Esophagus squamous epithelium (tissue), 5 donors: ENCODE measurements around the gene ATF4. TPM values are rescaled to one million over a fixed set of nuclear protein-coding genes. Genes with fewer than 3 reads are reported as not detected.

Source experiments
- DNase-seq: peaks from one replicate; lab custom pipeline; 2025; lab: John Stamatoyannopoulos, UW
- H3K27ac ChIP-seq, 4 donors: fragments of 200-600 bp; sonication (generic); one replicate each; pipeline ENCODE4 v1.5.1; 2016 to 2019; ENCODE audit warnings: mild to moderate bottlenecking in 1 of 4
- H3K27me3 ChIP-seq, 4 donors: fragments of 200-600 bp; sonication (generic); 1 replicate in 3 of 4; 2 replicates in 1 of 4; pipeline versions ENCODE4 v1.5.1 to v1.6.0; 2017 to 2021; ENCODE audit warnings: antibody characterized with exemption in 1 of 4
- H3K36me3 ChIP-seq, 3 donors: fragments of 200-600 bp; sonication (generic); one replicate each; pipeline ENCODE4 v1.5.1; 2016 to 2019
- H3K4me1 ChIP-seq, 3 donors: fragments of 200-600 bp; sonication (generic); one replicate each; pipeline ENCODE4 v1.5.1; 2017 to 2019
- H3K4me3 ChIP-seq, 4 donors: fragments of 200-600 bp; sonication (generic); 1 replicate in 3 of 4; 2 replicates in 1 of 4; pipeline ENCODE4 v1.5.1; 2016 to 2019; ENCODE audit warnings: mild to moderate bottlenecking in 2 of 4, moderate library complexity in 1 of 4
- H3K9me3 ChIP-seq, 3 donors: fragments of 200-600 bp; sonication (generic); one replicate each; pipeline ENCODE4 v1.5.1; 2016 to 2019
- CTCF ChIP-seq, 6 experiments: fragments of 450-650 bp in 4 of 6; fragments of 200-600 bp in 2 of 6; sonication (generic) in 2 of 6; IDR thresholded peaks; one replicate each; pipeline ENCODE4 v1.5.1; 2016 to 2019; ENCODE audit warnings: antibody characterized with exemption in 6 of 6, mild to moderate bottlenecking in 4 of 6, moderate library complexity in 4 of 6
- POLR2A ChIP-seq, 4 donors: fragments of 450-650 bp; IDR thresholded peaks; one replicate each; pipeline ENCODE4 v1.6.1; 2017; ENCODE audit warnings: antibody characterized with exemption in 4 of 4, mild to moderate bottlenecking in 4 of 4, moderate library complexity in 3 of 4
- WGBS, 2 donors: methylation state at CpG; one replicate each; pipeline ENCODE4 v1.1.5; 2018; 5-methylcytosine and 5-hydroxymethylcytosine counted together
- intact Hi-C: fragments of 100-400 bp; cut with DNase I; formaldehyde crosslinking; loops from one replicate; pipeline ENCODE4 v1.15.0; 2022
- total RNA-seq, 4 donors: library from RNA; depleted of rRNA; stranded (reverse); fragments of >200 nt; gene quantifications; one replicate each; pipeline ENCODE4 v1.1.0, GENCODE V29; 2016
- donor health status: DM: yes; HTN: yes; CAD: no.

Gene ATF4
- total RNA-seq, 4 donors from 2014 or later = 170 to 288 (median 234) TPM

- H3K4me1 ChIP-seq = peaks cover 0 to 23% (median 5%) of the 10 kb centered on the region in 3 donors
- no peaks in the 10 kb centered on the region for H3K36me3 ChIP-seq
- H3K27ac ChIP-seq = no peak overlapping the region
- WGBS, 2 donors = no CpG with 5 or more reads among the region's 9 CpGs
- H3K27me3 ChIP-seq = peaks cover 0 to 1% (median 0%) of the 10 kb centered on the region in 4 donors
- intact Hi-C loops = no loop called here
- no peak for TF ChIP-seq CTCF (IDR thresholded peaks at IDR 0.05)
- no peak for TF ChIP-seq POLR2A (IDR thresholded peaks at IDR 0.05)
- H3K4me3 ChIP-seq = no peak overlapping the region
- DNase-seq = no peak
- H3K9me3 ChIP-seq = no peaks in the 10 kb centered on the region
These were observed 41.9 kb upstream of the ATF4 start for GRCh38 chr22:39478441-39478850.

- H3K36me3 ChIP-seq = no peaks in the 10 kb centered on the region
- peaks cover 0 to 16% (median 5%) of the 10 kb centered on the region in 3 donors for H3K4me1 ChIP-seq
- H3K27ac ChIP-seq = no peak overlapping the region
- WGBS, 2 donors = 21% methylated on average over 2 of the region's 3 CpGs; no CpG with 5 or more reads in 1 of the 2 donors
- H3K9me3 ChIP-seq = no peaks in the 10 kb centered on the region
- DNase-seq = no peak
- intact Hi-C loops = no loop called here
- H3K27me3 ChIP-seq = peaks cover 0 to 5% (median 0%) of the 10 kb centered on the region in 4 donors
- H3K4me3 ChIP-seq = no peak overlapping the region
- TF ChIP-seq CTCF (IDR thresholded peaks at IDR 0.05) (no peak), POLR2A (IDR thresholded peaks at IDR 0.05) (no peak)
These were observed 41.1 kb upstream of the ATF4 start for GRCh38 chr22:39479254-39479653.

- intact Hi-C loops = no loop called here
- WGBS, 2 donors = 80% methylated on average over 1 of the region's 1 CpG; no CpG with 5 or more reads in 1 of the 2 donors
These were observed 39.8 kb upstream of the ATF4 start for GRCh38 chr22:39480557-39480956.

GRCh38 chr22:39481054-39481453 is 39.3 kb upstream of the ATF4 start:
- 88 to 91% methylated on average over 16 of the region's 16 CpGs for WGBS, 2 donors
- Histone ChIP-seq H3K4me1 (peaks cover 0 to 6% (median 0%) of the 10 kb centered on the region in 3 donors), H3K36me3 (no peaks in the 10 kb centered on the region), H3K27ac (no peak overlapping the region), H3K27me3 (peaks cover 0 to 5% (median 0%) of the 10 kb centered on the region in 4 donors), H3K4me3 (no peak overlapping the region), H3K9me3 (no peaks in the 10 kb centered on the region)
- TF ChIP-seq CTCF (IDR thresholded peaks at IDR 0.05) = no peak
- no peak for TF ChIP-seq POLR2A (IDR thresholded peaks at IDR 0.05)
- DNase-seq = no peak
- intact Hi-C loops = no loop called here

More at GRCh38 chr22:39480557-39480956, 39.8 kb upstream of the ATF4 start:
- Histone ChIP-seq H3K4me3 (no peak overlapping the region), H3K4me1 (peaks cover 0 to 6% (median 0%) of the 10 kb centered on the region in 3 donors), H3K9me3 (no peaks in the 10 kb centered on the region), H3K36me3 (no peaks in the 10 kb centered on the region), H3K27me3 (peaks cover 0 to 5% (median 0%) of the 10 kb centered on the region in 4 donors), H3K27ac (no peak overlapping the region)
- DNase-seq = no peak
- TF ChIP-seq CTCF (IDR thresholded peaks at IDR 0.05) (no peak), POLR2A (IDR thresholded peaks at IDR 0.05) (no peak)

- Histone ChIP-seq H3K4me3 (no peak overlapping the region), H3K36me3 (no peaks in the 10 kb centered on the region), H3K4me1 (peaks cover 0 to 6% (median 0%) of the 10 kb centered on the region in 3 donors), H3K9me3 (no peaks in the 10 kb centered on the region), H3K27ac (no peak overlapping the region), H3K27me3 (peaks cover 0 to 5% (median 0%) of the 10 kb centered on the region in 4 donors)
- intact Hi-C loops = no loop called here
- 80 to 84% methylated on average over 4 to 5 of the region's 5 CpGs for WGBS, 2 donors
- TF ChIP-seq POLR2A (IDR thresholded peaks at IDR 0.05) = no peak
- TF ChIP-seq CTCF (IDR thresholded peaks at IDR 0.05) = no peak
- no peak for DNase-seq
These were observed 38.8 kb upstream of the ATF4 start for GRCh38 chr22:39481595-39481994.
